Measurements from ENCODE around the gene CCDC80. TPM values are rescaled to one million over a fixed set of nuclear protein-coding genes. Genes with fewer than 3 reads are reported as not detected.

The CCDC80 gene
- total and polyA plus RNA-seq, 9 of the 15 experiments (the other 6 are each of a cell fraction or from before 2014, with no cell fraction given) = 0.17 to 2.0 (median 1.1) TPM

DNA sequence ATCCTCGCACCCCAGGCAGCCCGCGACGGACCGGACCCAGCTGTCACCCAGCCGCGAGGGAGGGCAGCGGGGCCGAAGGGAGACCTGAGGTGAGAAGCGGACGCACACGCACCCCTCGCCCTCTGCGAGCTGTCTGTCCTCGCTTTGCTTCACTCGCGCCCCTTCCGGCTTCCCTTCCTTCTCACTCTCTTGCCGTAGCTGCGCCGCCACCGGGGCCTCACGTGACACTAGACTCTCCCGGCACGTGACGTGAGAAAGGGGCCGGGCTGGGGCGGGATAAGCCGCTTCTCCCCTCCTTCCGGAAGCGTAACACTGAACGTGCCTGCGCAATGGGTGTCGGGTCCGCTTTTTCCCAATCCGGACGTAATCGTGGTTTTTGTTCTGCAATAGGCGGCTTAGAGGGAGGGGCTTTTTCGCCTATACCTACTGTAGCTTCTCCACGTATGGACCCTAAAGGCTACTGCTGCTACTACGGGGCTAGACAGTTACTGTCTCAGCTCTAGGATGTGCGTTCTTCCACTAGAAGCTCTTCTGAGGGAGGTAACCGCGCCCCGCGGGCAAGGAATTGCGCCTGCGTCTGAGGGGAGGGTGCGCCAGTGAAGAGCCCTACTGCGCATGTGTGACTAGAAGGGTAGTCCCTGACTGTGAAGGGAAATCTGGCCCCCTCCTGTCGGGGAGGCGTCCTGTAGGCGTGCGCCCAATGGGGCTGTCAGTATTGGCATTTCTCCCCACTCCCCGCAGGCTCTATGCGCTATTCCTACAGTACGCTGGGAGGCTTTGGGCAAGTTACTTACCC is 79.0 kb downstream of the CCDC80 start, which contains the start of the genes ATG3 and SLC35A5 (continued):
- TF ChIP-seq, protein P1, sequence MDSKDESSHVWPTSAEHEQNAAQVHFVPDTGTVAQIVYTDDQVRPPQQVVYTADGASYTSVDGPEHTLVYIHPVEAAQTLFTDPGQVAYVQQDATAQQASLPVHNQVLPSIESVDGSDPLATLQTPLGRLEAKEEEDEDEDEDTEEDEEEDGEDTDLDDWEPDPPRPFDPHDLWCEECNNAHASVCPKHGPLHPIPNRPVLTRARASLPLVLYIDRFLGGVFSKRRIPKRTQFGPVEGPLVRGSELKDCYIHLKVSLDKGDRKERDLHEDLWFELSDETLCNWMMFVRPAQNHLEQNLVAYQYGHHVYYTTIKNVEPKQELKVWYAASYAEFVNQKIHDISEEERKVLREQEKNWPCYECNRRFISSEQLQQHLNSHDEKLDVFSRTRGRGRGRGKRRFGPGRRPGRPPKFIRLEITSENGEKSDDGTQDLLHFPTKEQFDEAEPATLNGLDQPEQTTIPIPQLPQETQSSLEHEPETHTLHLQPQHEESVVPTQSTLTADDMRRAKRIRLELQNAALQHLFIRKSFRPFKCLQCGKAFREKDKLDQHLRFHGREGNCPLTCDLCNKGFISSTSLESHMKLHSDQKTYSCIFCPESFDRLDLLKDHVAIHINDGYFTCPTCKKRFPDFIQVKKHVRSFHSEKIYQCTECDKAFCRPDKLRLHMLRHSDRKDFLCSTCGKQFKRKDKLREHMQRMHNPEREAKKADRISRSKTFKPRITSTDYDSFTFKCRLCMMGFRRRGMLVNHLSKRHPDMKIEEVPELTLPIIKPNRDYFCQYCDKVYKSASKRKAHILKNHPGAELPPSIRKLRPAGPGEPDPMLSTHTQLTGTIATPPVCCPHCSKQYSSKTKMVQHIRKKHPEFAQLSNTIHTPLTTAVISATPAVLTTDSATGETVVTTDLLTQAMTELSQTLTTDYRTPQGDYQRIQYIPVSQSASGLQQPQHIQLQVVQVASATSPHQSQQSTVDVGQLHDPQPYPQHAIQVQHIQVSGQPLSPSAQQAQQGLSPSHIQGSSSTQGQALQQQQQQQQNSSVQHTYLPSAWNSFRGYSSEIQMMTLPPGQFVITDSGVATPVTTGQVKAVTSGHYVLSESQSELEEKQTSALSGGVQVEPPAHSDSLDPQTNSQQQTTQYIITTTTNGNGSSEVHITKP (IDR thresholded peaks at IDR 0.05; ENCODE audit: partially characterized antibody) = peak; percentile 50
- TF ChIP-seq, protein P2, sequence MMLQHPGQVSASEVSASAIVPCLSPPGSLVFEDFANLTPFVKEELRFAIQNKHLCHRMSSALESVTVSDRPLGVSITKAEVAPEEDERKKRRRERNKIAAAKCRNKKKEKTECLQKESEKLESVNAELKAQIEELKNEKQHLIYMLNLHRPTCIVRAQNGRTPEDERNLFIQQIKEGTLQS (IDR thresholded peaks at IDR 0.05) = peak; percentile 47; the same call in 1 of the 2 replicates
- TF ChIP-seq, protein P2 (CRISPR knock-in tag; conservative IDR thresholded peaks at IDR 0.05) = no peak
- TF ChIP-seq, protein P3, sequence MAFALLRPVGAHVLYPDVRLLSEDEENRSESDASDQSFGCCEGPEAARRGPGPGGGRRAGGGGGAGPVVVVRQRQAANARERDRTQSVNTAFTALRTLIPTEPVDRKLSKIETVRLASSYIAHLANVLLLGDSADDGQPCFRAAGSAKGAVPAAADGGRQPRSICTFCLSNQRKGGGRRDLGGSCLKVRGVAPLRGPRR (CRISPR knock-in tag; IDR thresholded peaks at IDR 0.05) = no peak
- TF ChIP-seq ZNF175 (CRISPR knock-in tag; IDR thresholded peaks at IDR 0.05; ENCODE audit: low read depth) (peak; percentile 27; the same call in 1 of the 2 replicates), XRCC5 (IDR thresholded peaks at IDR 0.05; ENCODE audit: low read depth, low read length) (no peak), ELF2 (CRISPR knock-in tag; IDR thresholded peaks at IDR 0.05) (peak; percentile 89), KLF6 (CRISPR knock-in tag; IDR thresholded peaks at IDR 0.05; ENCODE audit: borderline replicate concordance) (0 out of 2 replicates have a peak, but pooled peaks have one; percentile 13), ATF1 (CRISPR knock-in tag; IDR thresholded peaks at IDR 0.05) (no peak), ATF1 (tag; IDR thresholded peaks at IDR 0.05) (peak; percentile 52), ETV5 (CRISPR knock-in tag; IDR thresholded peaks at IDR 0.05; ENCODE audit: low read depth) (peak; percentile 95; the same call in 1 of the 2 replicates), FOXK2 (conservative IDR thresholded peaks at IDR 0.05 in 1 of 2, IDR thresholded peaks at IDR 0.05 in 1 of 2; ENCODE audit: low read depth in 2 of 2) (peak; percentile 42 to 88; a peak in 2 of 4 replicates), SIX5 (IDR thresholded peaks at IDR 0.05; ENCODE audit: borderline replicate concordance in 1 of 2, insufficient read depth in 1 of 2, low read depth in 1 of 2, low read length in 2 of 2) (0 out of 4 replicates have a peak, but pooled peaks of 1 of the 2 experiments have one; percentile 7)
- TF ChIP-seq, protein P4, sequence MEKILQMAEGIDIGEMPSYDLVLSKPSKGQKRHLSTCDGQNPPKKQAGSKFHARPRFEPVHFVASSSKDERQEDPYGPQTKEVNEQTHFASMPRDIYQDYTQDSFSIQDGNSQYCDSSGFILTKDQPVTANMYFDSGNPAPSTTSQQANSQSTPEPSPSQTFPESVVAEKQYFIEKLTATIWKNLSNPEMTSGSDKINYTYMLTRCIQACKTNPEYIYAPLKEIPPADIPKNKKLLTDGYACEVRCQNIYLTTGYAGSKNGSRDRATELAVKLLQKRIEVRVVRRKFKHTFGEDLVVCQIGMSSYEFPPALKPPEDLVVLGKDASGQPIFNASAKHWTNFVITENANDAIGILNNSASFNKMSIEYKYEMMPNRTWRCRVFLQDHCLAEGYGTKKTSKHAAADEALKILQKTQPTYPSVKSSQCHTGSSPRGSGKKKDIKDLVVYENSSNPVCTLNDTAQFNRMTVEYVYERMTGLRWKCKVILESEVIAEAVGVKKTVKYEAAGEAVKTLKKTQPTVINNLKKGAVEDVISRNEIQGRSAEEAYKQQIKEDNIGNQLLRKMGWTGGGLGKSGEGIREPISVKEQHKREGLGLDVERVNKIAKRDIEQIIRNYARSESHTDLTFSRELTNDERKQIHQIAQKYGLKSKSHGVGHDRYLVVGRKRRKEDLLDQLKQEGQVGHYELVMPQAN (IDR thresholded peaks at IDR 0.05; ENCODE audit: borderline replicate concordance) = peak; percentile 75; the same call in 1 of the 2 replicates
- TF ChIP-seq, protein P5, sequence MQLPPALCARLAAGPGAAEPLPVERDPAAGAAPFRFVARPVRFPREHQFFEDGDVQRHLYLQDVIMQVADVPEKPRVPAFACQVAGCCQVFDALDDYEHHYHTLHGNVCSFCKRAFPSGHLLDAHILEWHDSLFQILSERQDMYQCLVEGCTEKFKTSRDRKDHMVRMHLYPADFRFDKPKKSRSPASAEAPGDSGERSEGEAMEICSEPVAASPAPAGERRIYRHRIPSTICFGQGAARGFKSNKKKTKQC (CRISPR knock-in tag; IDR thresholded peaks at IDR 0.05) = no peak
- TF ChIP-seq, protein P6, sequence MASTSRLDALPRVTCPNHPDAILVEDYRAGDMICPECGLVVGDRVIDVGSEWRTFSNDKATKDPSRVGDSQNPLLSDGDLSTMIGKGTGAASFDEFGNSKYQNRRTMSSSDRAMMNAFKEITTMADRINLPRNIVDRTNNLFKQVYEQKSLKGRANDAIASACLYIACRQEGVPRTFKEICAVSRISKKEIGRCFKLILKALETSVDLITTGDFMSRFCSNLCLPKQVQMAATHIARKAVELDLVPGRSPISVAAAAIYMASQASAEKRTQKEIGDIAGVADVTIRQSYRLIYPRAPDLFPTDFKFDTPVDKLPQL (IDR thresholded peaks at IDR 0.05; ENCODE audit: extremely low read depth, insufficient read length) = peak; percentile 9

Data from K562 (cell line).